ENCODE data around the gene ARIH2.

ARIH2 gene

DNA sequence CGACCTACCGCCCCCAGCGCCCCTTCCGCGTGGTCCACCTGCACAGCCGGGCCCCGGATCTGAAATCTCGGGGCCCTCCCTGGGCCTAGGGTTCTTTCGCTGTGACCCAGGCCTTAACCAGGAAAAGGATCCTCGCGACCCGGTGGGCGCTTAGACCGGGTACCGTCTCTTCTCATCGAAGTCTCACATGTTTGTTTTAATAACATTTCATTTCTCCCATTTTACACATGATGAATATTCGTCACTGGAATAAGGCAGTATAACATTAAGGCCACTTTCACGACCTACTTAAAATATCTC, 100.0 kb downstream of the ARIH2 start:
- no peak for DNase-seq (ENCODE audit: low read depth, low spot score)

- no peak for DNase-seq (ENCODE audit: low read depth, low spot score)
These were observed 101.3 kb downstream of the ARIH2 start for GRCh38 chr3:49019941-49020329.

DNA sequence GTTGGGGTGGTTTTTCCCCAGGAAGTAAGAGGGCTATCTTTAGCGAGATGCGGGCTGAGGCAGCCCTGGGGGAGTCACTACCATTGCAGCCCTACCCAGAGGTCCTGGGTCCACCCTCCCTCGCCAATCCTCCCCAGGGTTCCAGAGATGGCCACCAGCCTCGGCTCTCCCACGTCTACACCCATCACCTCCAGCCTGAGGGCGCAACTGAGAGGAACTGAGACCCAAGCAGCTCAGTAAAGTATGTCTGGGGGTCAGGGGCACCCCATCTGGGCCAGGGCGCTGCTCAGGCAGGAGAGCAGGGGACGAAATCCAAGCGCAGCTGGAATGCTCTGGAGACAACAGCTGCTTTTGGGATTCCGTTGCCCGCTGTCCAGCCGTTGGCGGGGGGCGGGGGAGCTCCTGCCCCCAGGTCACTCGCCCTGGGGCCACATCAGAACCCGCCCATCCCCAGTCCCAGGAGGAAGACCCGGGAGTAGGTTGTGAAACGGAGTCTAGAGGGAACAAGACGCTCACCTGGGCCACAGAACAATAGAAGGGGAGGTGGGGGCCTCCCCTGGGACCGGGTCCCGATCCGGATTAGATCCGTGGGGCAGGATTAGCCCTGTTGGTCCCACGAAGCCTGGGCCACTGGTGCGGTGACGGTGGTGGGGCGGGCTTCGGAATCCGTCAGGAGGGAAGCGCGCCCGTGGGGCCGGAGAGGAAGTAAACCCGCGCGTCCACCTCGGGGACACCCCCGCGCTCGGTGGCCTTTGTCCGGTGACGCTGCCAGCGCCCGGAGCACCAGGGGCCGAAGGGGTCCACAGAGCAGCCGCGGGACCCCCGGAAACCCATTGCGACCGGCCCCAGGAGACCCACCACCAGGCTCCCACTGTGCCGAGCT, 101.9 kb downstream of the ARIH2 start:
- DNase-seq (ENCODE audit: low read depth, low spot score) = no peak

GRCh38 chr3:49021213-49021812, 102.7 kb downstream of the ARIH2 start:
- peak; percentile 96 for DNase-seq (ENCODE audit: low read depth, low spot score)

- DNase-seq (ENCODE audit: low read depth, low spot score) = peak; percentile 78
These were observed 103.4 kb downstream of the ARIH2 start, which contains the start of gene NDUFAF3 for GRCh38 chr3:49021813-49022687. TSS of gene NDUFAF3 (plus strand) at chr3:49022121. CDS start at chr3:49022145, 24 bp downstream.

GRCh38 chr3:49022688-49023171, 104.1 kb downstream of the ARIH2 start:
- no peak for DNase-seq (ENCODE audit: low read depth, low spot score)

- DNase-seq (ENCODE audit: low read depth, low spot score) = no peak
These were observed 105.1 kb downstream of the ARIH2 start for GRCh38 chr3:49023775-49024174.

DNA sequence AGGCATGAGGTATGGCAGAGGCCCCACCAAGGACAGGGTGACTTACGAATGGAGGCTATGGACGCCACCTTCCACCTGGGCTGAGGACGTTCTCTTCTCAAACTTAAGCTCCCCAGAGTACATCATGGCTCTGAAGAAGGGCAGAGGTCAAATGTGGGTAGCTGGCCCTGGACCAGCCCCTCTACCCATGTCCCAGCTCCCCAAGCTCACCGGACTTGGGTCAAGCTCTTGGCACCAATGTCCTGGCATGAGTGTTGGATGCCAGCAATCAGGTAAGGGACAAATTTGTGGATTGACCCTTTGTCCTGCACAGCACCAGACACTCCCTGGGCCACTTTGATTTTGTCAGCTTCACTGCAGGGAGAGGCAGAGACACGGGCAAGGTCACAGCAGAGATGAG, 105.8 kb downstream of the ARIH2 start:
- DNase-seq (ENCODE audit: low read depth, low spot score) = no peak

GRCh38 chr3:49025005-49025792, 106.6 kb downstream of the ARIH2 start:
- DNase-seq (ENCODE audit: low read depth, low spot score) = no peak

- DNase-seq (ENCODE audit: low read depth, low spot score) = no peak
These were observed 107.3 kb downstream of the ARIH2 start for GRCh38 chr3:49025793-49026520.

DNA sequence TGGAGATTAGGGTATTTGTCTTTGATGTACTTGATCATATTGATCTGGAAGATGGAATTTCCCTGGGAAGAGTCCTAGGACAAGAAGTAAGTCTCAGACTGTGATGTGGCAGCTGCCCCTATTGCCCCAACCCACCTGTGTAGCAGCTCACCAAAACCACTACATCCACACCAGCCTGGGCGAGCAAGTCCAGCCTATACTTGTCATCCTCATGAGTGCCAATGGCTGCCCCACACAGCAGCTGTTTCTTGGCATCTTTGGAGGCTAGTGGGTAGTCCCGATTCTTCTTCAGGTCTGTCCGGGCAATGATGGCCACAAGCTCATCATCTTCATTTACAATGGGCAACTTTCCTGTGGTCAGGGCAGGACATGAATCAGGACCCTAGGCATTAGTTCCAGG, 107.9 kb downstream of the ARIH2 start:
- DNase-seq (ENCODE audit: low read depth, low spot score) = no peak

DNA sequence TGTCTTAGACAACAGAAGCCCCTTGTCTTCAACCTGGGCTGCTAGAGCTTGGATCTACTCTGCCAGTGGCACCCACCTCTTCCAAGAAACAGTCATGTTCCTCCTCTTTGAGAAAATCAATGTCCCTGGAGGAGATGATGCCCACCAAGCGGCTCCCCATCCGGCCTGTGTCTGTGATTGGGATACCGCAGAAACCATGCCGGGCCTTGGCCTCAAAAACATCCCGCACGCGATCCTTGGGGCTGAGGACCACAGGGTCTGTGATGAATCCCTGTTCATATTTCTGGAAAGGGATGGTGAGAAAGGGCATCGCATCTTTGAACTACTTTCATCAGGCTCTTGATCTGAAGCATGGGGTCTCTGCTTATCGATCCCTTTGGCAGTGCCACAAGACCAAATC, 109.0 kb downstream of the ARIH2 start:
- DNase-seq (ENCODE audit: low read depth, low spot score) = no peak

DNA sequence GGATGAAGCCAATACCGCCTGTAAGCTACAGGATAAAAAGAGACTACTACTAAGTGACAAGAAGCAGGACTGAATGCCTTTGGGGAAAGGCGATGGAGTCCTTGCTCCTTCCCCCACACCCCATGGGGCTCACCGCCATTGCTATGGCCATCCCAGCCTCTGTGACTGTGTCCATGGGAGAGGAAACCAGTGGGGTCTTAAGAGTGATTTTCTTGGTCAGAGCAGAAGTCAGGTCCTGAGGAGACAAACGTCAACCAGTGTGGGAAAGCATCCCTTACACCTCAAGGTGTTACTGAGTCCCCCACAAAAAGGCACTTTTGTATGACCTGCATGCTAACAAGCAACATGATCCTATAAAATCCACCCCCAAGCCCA, 109.6 kb downstream of the ARIH2 start:
- no peak for DNase-seq (ENCODE audit: low read depth, low spot score)

DNA sequence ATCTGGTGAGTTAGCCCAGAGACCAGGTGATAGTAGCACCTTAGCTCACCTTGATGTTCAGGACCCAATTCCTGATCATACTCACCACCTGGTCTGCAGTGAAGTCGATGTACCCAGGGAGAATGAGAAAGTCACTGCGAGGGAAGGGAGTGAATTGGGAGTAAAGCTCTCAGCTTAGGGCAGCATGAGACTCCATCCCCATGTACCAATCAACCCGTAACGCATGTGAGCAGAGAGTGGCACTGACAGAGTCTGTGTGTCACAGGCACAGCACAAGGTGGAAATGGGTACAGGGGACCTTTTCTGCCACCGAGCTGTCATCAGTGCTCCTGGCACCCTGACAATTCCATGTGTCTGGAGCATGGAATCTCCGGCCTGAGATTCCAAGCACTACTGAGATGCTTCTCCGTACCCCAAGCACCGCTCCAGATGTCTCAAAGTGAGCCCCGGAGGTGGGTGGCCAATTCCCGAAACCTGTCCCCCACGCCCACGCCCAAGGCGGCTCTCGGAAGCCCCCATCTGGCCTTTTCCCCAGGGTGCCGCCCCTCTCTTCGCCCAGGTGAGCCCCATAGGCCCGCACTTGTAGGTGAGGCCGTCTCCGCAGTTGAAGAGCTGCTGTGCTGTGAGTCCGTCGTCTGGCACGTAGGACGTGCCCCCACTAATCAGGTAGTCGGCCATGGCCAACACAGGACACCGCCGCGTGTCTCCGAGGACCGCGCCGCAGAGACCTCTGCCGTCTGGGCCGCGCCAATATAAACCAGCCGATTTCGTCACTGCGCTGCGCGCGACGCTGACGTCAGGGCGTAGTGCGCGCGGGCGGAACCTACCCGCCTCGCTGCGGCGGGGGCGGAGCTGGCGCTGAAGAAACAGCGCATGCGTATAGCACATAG, 110.3 kb downstream of the ARIH2 start, which contains the start of gene IMPDH2:
Gene IMPDH2, minus strand, starts transcription at position 726 of the 890 bp plus-strand sequence. Its CDS starts 48 bp downstream, at position 678.
- DNase-seq (ENCODE audit: low read depth, low spot score) = peak; percentile 85

DNA sequence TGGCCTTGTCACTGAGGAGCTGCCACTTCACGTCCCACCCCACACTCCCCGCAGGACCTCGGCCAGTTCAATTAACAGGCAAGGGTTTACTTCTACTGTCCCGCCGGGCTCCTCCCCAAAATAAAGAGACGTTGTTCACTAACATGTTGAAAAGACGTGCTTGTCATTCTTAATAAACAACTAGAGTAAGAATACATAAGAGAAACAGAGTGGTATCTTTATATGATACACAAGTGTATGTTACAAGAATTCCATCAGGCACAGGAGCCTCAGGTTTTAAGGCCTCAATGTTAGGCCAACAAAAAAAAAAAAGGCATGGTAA, 110.9 kb downstream of the ARIH2 start:
- DNase-seq (ENCODE audit: low read depth, low spot score) = no peak

GRCh38 chr3:49030321-49030720, 111.7 kb downstream of the ARIH2 start:
- no peak for DNase-seq (ENCODE audit: low read depth, low spot score)

- no peak for DNase-seq (ENCODE audit: low read depth, low spot score)
These were observed 114.1 kb downstream of the ARIH2 start for GRCh38 chr3:49032646-49033304.

GRCh38 chr3:49034650-49035049, 116.0 kb downstream of the ARIH2 start:
- DNase-seq (ENCODE audit: low read depth, low spot score) = no peak

DNA sequence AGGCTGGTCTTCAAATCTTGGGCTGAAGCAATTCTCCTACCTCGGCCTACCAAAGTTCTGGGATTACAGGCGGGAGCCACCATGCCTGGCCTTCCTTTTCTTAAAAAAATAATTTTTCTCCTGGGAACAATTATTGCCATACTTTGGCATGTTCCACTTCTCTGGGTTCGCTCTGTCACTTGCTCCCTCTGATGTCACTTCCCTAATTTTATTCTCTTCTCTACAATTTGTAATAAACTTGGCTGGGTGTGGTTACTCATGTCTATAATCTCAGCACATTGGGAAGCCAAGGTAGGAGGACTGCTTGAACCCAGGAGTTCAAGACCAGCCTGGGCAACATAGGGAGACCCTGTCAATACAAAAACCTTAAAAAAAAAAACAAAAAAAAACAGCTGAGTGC, 116.6 kb downstream of the ARIH2 start:
- no peak for DNase-seq (ENCODE audit: low read depth, low spot score)
